HG03432 (cell line): ENCODE results near the gene C4BPA.

Source experiments
- ATAC-seq: cut with Tn5 transposase; IDR thresholded peaks from one replicate; pipeline ENCODE4 v1.9.1; 2021; ENCODE audit warnings: mild to moderate bottlenecking, moderate library complexity; ENCODE audit not compliant: unreplicated experiment

Gene C4BPA

DNA sequence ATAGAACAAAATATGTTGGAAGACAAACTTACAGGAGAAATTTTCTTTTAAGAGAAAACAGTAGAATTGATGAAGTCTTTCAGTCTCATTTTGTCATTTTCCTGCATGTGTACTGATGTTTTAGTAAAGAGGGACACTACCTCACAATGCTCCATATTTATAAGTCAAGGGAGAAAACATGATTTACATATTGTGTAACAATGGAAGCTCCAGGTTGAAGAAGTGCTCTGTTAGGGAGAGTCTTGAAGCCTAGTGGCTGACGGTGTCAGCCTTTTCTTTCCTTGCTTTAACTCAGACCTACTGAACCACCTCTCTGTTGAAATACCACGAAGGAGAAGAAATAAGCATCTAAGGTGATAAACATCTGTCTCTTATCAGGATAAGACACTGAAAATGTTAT lies 75.0 kb downstream of the C4BPA start:
- no peak for ATAC-seq

- no peak for ATAC-seq
These were observed 77.8 kb downstream of the C4BPA start for GRCh38 chr1:207181847-207182246.

DNA sequence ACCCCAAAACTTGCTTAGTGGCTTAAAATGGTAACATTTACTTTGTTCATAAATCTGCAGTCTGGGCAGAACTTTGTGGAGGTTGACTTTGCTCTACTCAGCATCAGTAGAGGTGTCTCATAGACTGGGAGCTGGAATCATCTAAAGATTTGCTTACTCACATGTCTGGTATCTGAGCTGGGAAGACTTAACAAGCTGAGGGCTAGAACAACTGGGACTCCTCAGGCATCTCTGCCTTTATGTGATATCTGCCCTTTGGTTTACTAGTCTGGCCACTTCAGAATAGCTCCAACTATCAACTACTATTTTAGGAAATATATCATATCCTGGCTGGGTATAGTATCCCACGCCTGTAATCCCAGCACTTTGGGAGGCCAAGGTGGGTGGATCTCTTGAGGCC lies 82.5 kb downstream of the C4BPA start:
- ATAC-seq, result no peak

DNA sequence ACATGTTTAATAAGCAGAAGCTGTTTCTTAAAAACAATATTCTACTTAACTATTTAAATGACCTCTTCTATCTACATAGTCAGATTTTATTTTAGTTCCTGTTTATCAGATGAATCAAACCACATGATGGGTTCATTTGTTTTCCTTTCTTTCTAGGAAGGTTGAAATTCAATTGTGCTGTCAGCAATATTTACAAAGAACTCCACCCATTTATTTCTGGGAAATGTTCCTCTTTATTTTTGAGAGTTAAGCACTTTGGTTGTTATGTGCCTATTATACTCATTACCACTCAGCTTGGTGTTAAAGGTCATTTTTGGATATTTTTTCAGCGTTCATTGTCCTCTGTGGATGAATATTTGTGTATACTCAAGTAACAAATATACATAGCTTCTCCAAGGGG lies 84.9 kb downstream of the C4BPA start:
- no peak for ATAC-seq

DNA sequence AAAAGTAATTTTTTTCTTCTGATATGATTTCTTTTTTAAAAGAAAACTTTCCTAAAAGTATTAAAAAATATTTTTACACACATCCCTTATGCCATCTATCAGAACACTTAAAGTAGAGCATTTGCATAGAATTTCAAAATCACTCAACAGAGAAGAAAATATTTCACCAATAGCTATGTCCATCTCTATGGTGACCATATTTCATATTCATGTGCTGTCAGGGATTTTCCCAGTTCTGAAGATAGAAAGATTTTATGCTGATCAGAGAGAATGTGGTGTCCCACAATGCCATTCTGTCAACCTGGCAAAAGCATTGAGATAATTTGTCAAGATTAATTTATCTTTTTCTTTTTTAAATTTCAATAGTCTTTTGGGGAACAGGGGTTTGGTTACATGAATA lies 87.0 kb downstream of the C4BPA start:
- peak; percentile 46 for ATAC-seq

DNA sequence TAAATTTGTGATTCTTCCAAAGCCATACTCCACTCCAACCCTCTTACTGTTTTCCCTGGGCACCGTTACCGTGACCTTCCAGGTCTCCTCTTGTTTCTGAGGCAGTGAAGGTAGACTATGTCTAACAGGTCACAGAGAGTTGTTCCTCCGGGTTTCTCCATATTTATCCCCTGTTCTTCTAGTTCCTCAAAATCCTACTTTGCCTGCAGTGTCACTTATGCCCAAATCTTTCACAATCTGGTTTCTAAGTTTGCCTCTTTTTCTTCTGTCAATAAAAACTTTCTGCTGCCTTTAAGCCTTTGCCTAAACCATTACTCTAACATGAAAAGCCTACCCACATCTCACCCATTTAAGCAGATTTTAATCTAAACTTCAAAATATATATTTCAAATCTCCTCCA lies 87.7 kb downstream of the C4BPA start:
- ATAC-seq, result no peak

DNA sequence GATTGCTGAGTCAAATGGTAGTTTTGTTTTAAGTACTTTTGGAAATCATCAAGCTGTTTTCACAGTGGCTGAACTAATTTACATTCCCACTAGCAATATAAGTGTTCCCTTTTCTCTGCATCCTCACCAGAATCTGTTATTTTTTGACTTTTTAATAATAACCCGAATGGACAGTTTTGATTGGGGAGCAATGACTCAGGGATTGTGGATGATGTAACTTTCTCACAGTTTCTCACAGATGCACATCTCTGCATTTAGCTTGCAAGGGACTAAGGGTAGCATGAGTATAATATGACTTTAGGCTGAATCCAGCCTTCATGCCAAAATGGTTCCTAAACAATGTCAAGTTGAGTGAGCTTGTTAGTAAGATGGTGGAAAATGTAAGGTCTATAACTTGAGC lies 90.2 kb downstream of the C4BPA start:
- ATAC-seq, result no peak
